ENCODE data around the gene PRRC2C. TPM values are rescaled to one million over a fixed set of nuclear protein-coding genes. Genes with fewer than 3 reads are reported as not detected.

Gene PRRC2C
- total and polyA plus RNA-seq, 2 of the 13 experiments (the other 11 are each of a cell fraction or from before 2014, with no cell fraction given) = 46.2 to 57.0 TPM

DNA sequence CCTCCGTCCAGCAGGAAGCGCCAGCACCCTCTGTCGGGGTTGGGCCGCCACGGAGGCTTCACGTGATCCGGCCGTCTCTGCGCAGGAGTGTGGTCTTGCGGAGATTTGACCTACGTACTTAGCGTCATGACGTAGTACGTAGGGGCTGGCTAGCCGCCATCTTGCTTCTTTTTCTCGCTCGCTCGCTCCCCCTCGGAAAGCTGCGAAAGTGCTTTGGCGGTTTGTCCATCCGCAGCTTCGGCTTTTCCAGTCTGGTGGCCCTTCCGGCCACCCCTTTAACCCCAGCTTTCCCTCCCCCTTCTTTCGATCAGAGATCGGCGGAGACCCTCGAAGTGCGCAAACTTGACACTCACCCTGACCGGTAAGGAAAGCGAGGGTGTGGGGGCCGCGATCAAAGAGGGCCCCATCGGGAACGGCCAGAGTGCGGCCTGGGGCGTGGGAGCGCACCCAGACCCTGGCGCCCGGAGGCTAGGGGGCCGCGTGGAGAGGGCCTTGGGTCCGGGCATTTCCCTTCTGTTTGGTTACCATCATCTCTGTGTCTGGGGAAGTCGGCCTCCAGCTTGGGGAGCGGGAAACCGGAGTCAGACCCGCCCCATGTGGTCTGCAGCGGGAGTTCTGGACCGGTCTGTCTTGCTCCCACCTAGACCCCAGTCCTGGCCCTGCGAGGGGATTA lies at the start of gene PRRC2C (continued):
- TF ChIP-seq HNF1A (IDR thresholded peaks at IDR 0.05; ENCODE audit: low read depth) = no peak
- no peak; the same call in 1 of the 2 replicates for TF ChIP-seq HNF1A (CRISPR knock-in tag; IDR thresholded peaks at IDR 0.05; ENCODE audit: borderline replicate concordance)
- TF ChIP-seq RORA (CRISPR knock-in tag; IDR thresholded peaks at IDR 0.05) = no peak
- TF ChIP-seq, protein P1, sequence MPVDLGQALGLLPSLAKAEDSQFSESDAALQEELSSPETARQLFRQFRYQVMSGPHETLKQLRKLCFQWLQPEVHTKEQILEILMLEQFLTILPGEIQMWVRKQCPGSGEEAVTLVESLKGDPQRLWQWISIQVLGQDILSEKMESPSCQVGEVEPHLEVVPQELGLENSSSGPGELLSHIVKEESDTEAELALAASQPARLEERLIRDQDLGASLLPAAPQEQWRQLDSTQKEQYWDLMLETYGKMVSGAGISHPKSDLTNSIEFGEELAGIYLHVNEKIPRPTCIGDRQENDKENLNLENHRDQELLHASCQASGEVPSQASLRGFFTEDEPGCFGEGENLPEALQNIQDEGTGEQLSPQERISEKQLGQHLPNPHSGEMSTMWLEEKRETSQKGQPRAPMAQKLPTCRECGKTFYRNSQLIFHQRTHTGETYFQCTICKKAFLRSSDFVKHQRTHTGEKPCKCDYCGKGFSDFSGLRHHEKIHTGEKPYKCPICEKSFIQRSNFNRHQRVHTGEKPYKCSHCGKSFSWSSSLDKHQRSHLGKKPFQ (CRISPR knock-in tag; IDR thresholded peaks at IDR 0.05; ENCODE audit: insufficient replicate concordance) = no peak
- TF ChIP-seq ZFX (CRISPR knock-in tag; IDR thresholded peaks at IDR 0.05; ENCODE audit: low read depth) = peak; percentile 92
- TF ChIP-seq NFIB (CRISPR knock-in tag; IDR thresholded peaks at IDR 0.05; ENCODE audit: borderline replicate concordance) = no peak
- TF ChIP-seq, protein P2, sequence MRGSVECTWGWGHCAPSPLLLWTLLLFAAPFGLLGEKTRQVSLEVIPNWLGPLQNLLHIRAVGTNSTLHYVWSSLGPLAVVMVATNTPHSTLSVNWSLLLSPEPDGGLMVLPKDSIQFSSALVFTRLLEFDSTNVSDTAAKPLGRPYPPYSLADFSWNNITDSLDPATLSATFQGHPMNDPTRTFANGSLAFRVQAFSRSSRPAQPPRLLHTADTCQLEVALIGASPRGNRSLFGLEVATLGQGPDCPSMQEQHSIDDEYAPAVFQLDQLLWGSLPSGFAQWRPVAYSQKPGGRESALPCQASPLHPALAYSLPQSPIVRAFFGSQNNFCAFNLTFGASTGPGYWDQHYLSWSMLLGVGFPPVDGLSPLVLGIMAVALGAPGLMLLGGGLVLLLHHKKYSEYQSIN (CRISPR knock-in tag; IDR thresholded peaks at IDR 0.05; ENCODE audit: borderline replicate concordance) = no peak
- TF ChIP-seq TAF1 (CRISPR knock-in tag; IDR thresholded peaks at IDR 0.05) = peak; percentile 71
- 0 out of 2 replicates have a peak, but pooled peaks have one; percentile 10 for TF ChIP-seq BCL6 (CRISPR knock-in tag; IDR thresholded peaks at IDR 0.05)
- TF ChIP-seq GTF2F1 (IDR thresholded peaks at IDR 0.05; ENCODE audit: low read length) = no peak
- TF ChIP-seq ZBTB7B (CRISPR knock-in tag; IDR thresholded peaks at IDR 0.05) = peak; percentile 43; the same call in 1 of the 2 replicates
- TF ChIP-seq, protein P3, sequence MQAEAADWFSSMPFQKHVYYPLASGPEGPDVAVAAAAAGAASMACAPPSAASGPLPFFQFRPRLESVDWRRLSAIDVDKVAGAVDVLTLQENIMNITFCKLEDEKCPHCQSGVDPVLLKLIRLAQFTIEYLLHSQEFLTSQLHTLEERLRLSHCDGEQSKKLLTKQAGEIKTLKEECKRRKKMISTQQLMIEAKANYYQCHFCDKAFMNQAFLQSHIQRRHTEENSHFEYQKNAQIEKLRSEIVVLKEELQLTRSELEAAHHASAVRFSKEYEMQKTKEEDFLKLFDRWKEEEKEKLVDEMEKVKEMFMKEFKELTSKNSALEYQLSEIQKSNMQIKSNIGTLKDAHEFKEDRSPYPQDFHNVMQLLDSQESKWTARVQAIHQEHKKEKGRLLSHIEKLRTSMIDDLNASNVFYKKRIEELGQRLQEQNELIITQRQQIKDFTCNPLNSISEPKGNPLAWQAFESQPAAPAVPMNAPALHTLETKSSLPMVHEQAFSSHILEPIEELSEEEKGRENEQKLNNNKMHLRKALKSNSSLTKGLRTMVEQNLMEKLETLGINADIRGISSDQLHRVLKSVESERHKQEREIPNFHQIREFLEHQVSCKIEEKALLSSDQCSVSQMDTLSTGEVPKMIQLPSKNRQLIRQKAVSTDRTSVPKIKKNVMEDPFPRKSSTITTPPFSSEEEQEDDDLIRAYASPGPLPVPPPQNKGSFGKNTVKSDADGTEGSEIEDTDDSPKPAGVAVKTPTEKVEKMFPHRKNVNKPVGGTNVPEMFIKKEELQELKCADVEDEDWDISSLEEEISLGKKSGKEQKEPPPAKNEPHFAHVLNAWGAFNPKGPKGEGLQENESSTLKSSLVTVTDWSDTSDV (CRISPR knock-in tag; IDR thresholded peaks at IDR 0.05) = 0 out of 2 replicates have a peak, but pooled peaks have one; percentile 37
- TF ChIP-seq ZNF605 (CRISPR knock-in tag; IDR thresholded peaks at IDR 0.05) = peak; percentile 84
- TF ChIP-seq CEBPG (CRISPR knock-in tag; IDR thresholded peaks at IDR 0.05) = no peak; the same call in 1 of the 2 replicates
- no peak for TF ChIP-seq ISX (CRISPR knock-in tag; conservative IDR thresholded peaks at IDR 0.05)
- peak; percentile 75; the same call in 1 of the 2 replicates for TF ChIP-seq ZNF44 (CRISPR knock-in tag; IDR thresholded peaks at IDR 0.05)
- TF ChIP-seq ZNF121 (CRISPR knock-in tag; IDR thresholded peaks at IDR 0.05) = 0 out of 2 replicates have a peak, but pooled peaks have one; percentile 27
- 0 out of 2 replicates have a peak, but pooled peaks have one; percentile 18 for TF ChIP-seq PCBP1 (IDR thresholded peaks at IDR 0.05; ENCODE audit: borderline replicate concordance, low read depth, low read length)

Measured in HepG2 (cell line).